B cell (primary cell): ENCODE measurements around the gene ZNF652.

Source experiments
- EZH2 ChIP-seq: IDR thresholded peaks from 2 replicates; pipeline ENCODE4 v1.6.1; 2012; ENCODE audit warnings: borderline replicate concordance, low read depth, mild to moderate bottlenecking, moderate library complexity, low read length; ENCODE audit not compliant: insufficient read depth, poor library complexity, severe bottlenecking
- TF ChIP-seq, protein P1 (sequence below): fragments of 200-600 bp; IDR thresholded peaks from one replicate; pipeline ENCODE4 v1.8.0; 2022; ENCODE audit warnings: antibody characterized with exemption, mild to moderate bottlenecking

DNA sequence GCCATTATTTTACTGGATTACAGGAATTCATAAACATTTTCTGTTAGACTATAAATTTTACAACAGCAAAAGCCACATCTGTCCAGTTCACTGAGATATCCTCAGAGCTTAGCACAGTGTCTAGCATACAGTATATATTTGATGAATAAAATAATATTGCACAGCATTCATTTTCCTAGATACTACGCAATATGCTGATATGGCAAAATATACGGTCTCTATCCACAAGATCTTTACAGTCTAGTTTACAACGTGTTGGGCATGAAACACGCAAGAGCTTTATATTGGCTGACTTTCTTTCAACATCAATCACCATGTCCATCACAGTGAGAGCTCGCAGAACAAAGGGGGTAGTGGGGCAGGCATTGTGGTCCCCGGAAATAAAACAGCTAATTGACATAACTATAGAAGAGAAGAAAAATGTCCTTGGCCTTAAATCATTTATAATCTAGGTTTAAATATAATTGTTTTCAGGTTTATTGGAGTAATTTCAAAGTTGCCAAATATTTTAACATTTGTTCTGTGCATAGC is 43.5 kb downstream of the ZNF652 start:
- TF ChIP-seq, protein P1, sequence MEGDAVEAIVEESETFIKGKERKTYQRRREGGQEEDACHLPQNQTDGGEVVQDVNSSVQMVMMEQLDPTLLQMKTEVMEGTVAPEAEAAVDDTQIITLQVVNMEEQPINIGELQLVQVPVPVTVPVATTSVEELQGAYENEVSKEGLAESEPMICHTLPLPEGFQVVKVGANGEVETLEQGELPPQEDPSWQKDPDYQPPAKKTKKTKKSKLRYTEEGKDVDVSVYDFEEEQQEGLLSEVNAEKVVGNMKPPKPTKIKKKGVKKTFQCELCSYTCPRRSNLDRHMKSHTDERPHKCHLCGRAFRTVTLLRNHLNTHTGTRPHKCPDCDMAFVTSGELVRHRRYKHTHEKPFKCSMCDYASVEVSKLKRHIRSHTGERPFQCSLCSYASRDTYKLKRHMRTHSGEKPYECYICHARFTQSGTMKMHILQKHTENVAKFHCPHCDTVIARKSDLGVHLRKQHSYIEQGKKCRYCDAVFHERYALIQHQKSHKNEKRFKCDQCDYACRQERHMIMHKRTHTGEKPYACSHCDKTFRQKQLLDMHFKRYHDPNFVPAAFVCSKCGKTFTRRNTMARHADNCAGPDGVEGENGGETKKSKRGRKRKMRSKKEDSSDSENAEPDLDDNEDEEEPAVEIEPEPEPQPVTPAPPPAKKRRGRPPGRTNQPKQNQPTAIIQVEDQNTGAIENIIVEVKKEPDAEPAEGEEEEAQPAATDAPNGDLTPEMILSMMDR = no peak
- TF ChIP-seq EZH2 = no peak
